DOHH2 (cell line): Measurements from ENCODE around the gene ADIG.
A peak's percentile ranks its signal among the peaks of the same experiment; 100 is the strongest.

Experiments used
- EZH2phosphoT487 ChIP-seq: fragments of 200-600 bp; sonication (generic); IDR thresholded peaks from 2 replicates; pipeline ENCODE4 v1.6.1; 2017; ENCODE audit warnings: borderline replicate concordance, mild to moderate bottlenecking, antibody characterized with exemption, low read length, moderate library complexity, mixed read lengths
- TF ChIP-seq, protein P1 (sequence below): fragments of 200-600 bp; sonication (generic); IDR thresholded peaks from one replicate; pipeline ENCODE4 v1.5.1; 2014; ENCODE audit warnings: antibody characterized with exemption, mild to moderate bottlenecking, low read depth, low read length; ENCODE audit not compliant: poor library complexity, severe bottlenecking

DNA sequence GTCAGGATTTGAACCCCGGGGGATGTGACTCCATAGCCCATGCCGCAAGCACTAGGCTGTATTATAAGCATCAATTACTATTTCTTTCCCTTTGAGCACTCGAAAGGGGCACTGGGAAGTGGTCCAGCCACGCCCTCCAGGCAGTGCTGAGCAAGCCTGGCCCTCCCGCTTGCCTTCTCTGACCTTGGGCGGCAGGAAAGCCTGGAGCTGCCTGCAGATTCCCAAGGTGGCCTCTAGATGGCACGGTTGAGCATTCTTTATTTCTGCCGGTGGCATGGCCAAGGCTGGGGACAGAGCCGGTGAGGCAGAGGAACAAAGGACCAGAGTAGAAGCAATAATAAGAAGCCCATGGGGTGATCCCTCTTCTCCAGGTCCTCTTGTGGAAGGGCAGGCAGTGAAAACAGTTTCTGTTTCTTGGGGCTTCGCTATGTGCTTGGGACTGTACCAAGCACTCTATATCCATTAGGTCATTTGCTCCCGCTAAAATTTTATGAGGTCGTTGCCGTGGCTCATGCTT is 52.6 kb downstream of the ADIG start:
- TF ChIP-seq, protein P1, sequence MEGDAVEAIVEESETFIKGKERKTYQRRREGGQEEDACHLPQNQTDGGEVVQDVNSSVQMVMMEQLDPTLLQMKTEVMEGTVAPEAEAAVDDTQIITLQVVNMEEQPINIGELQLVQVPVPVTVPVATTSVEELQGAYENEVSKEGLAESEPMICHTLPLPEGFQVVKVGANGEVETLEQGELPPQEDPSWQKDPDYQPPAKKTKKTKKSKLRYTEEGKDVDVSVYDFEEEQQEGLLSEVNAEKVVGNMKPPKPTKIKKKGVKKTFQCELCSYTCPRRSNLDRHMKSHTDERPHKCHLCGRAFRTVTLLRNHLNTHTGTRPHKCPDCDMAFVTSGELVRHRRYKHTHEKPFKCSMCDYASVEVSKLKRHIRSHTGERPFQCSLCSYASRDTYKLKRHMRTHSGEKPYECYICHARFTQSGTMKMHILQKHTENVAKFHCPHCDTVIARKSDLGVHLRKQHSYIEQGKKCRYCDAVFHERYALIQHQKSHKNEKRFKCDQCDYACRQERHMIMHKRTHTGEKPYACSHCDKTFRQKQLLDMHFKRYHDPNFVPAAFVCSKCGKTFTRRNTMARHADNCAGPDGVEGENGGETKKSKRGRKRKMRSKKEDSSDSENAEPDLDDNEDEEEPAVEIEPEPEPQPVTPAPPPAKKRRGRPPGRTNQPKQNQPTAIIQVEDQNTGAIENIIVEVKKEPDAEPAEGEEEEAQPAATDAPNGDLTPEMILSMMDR = peak; percentile 91
- TF ChIP-seq EZH2phosphoT487 = no peak
